Sigmoid colon (tissue), 7 donors: Measurements from ENCODE around the gene AXDND1. TPM values are rescaled to one million over a fixed set of nuclear protein-coding genes. Genes with fewer than 3 reads are reported as not detected.
"Not testable (repeated sequence)": the region's sequence is repeated elsewhere in the genome, so short reads cannot be mapped to it uniquely, and the experiment has no call there.

ENCODE experiments used
- DNase-seq: peaks from one replicate; pipeline ENCODE4 v3.0.0-alpha.2; 2019
- H3K27ac ChIP-seq, 4 donors: fragments of 200-600 bp; sonication (generic); one replicate each; pipeline ENCODE4 v1.5.1; 2016 to 2019; ENCODE audit warnings: mild to moderate bottlenecking in 1 of 4
- H3K27me3 ChIP-seq, 3 donors: fragments of 200-600 bp; sonication (generic); one replicate each; pipeline ENCODE4 v1.5.1; 2019; ENCODE audit warnings: mild to moderate bottlenecking in 1 of 3
- H3K36me3 ChIP-seq, 4 donors: fragments of 200-600 bp; sonication (generic); one replicate each; pipeline ENCODE4 v1.5.1; 2016 to 2019
- H3K4me1 ChIP-seq, 4 donors: fragments of 200-600 bp; sonication (generic); one replicate each; pipeline ENCODE4 v1.5.1; 2017 to 2019
- H3K4me3 ChIP-seq, 4 donors: fragments of 200-600 bp; sonication (generic); one replicate each; pipeline ENCODE4 v1.5.1; 2017 to 2019; ENCODE audit warnings: mild to moderate bottlenecking in 2 of 4, moderate library complexity in 1 of 4
- H3K9me3 ChIP-seq, 4 donors: fragments of 200-600 bp in 3 of 4; sonication (generic) in 3 of 4; one replicate each; pipeline versions ENCODE4 v1.5.1 to v1.6.1; 2013 to 2019
- EP300 ChIP-seq, 4 donors: sonication (generic); formaldehyde crosslinking; IDR thresholded peaks; one replicate each; pipeline ENCODE4 v1.6.1; 2017; ENCODE audit warnings: antibody characterized with exemption in 4 of 4
- POLR2A ChIP-seq, 2 donors: fragments of 450-650 bp; IDR thresholded peaks; one replicate each; pipeline ENCODE4 v1.6.1; 2016; ENCODE audit warnings: antibody characterized with exemption in 2 of 2, mild to moderate bottlenecking in 2 of 2, moderate library complexity in 2 of 2
- POLR2AphosphoS5 ChIP-seq, 4 donors: sonication (generic); formaldehyde crosslinking; IDR thresholded peaks; one replicate each; pipeline ENCODE4 v1.6.1; 2017; ENCODE audit warnings: antibody characterized with exemption in 4 of 4
- WGBS, 2 donors: extraction: QIAGEN DNeasy Blood & Tissue Kit; methylation state at CpG; one replicate each; pipeline ENCODE4 v1.1.7; 2013; 5-methylcytosine and 5-hydroxymethylcytosine counted together
- intact Hi-C: fragments of 100-400 bp; cut with DNase I; formaldehyde crosslinking; loops from one replicate; pipeline ENCODE4 v1.15.1; 2023
- polyA plus RNA-seq, 3 donors: library from polyadenylated mRNA; stranded (reverse); fragments of 200-250 nt; gene quantifications; one replicate each; pipeline ENCODE4 v1.2.3, GENCODE V29; 2013
- total RNA-seq, 4 donors: library from RNA; depleted of rRNA; stranded (reverse); fragments of >200 nt; gene quantifications; one replicate each; pipeline ENCODE4 v1.1.0, GENCODE V29; 2016
- TF ChIP-seq, protein P1 (sequence below), 4 experiments: fragments of 450-650 bp in 3 of 4; fragments of 200-600 bp in 1 of 4; IDR thresholded peaks; one replicate each; pipeline ENCODE4 v1.5.1; 2016 to 2019; ENCODE audit warnings: antibody characterized with exemption in 4 of 4, mild to moderate bottlenecking in 3 of 4, moderate library complexity in 2 of 4
- donor health status: healthy with polysubstance abuse.
- donor health status: Bipolar disorder and iron deficiency.
- donor health status: healthy.

AXDND1 gene
- total and polyA plus RNA-seq, 7 donors, result 0.14 to 19.2 (median 2.4) TPM; not detected in 1

DNA sequence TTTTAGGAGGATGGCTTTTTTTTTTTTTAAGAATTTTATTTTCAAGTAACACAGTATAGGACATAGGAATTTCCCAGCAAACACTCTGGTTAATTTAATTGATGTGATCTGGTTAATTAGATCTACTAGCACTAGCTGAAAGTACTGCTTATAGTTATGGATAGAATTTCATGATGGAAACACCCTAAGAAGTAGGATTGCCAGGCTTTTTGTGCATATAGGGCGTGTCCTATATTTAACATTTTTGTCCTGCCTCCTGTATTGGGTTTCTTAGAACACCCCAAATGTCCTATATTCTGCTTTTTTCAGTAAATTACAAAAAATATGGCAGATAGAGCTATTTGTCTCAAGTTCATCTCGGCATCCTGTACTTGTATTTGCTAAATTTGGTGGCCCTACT, 13.5 kb upstream of the AXDND1 start:
- no peak for DNase-seq
- Histone ChIP-seq H3K4me3 (no peak overlapping the region), H3K27me3 (no peaks in the 10 kb centered on the region), H3K4me1 (peaks cover 0 to 5% (median 0%) of the 10 kb centered on the region in 4 donors), H3K27ac (no peak overlapping the region), H3K36me3 (peaks cover 0 to 51% (median 4%) of the 10 kb centered on the region in 4 donors), H3K9me3 (no peaks in the 10 kb centered on the region)
- intact Hi-C loops, result no loop called here
- WGBS, 2 donors, result 96 to 98% methylated on average over 2 of the region's 2 CpGs
- TF ChIP-seq POLR2A (IDR thresholded peaks at IDR 0.05) (no peak), EP300 (IDR thresholded peaks at IDR 0.05) (no peak), POLR2AphosphoS5 (IDR thresholded peaks at IDR 0.05) (no peak)
- TF ChIP-seq, protein P1, sequence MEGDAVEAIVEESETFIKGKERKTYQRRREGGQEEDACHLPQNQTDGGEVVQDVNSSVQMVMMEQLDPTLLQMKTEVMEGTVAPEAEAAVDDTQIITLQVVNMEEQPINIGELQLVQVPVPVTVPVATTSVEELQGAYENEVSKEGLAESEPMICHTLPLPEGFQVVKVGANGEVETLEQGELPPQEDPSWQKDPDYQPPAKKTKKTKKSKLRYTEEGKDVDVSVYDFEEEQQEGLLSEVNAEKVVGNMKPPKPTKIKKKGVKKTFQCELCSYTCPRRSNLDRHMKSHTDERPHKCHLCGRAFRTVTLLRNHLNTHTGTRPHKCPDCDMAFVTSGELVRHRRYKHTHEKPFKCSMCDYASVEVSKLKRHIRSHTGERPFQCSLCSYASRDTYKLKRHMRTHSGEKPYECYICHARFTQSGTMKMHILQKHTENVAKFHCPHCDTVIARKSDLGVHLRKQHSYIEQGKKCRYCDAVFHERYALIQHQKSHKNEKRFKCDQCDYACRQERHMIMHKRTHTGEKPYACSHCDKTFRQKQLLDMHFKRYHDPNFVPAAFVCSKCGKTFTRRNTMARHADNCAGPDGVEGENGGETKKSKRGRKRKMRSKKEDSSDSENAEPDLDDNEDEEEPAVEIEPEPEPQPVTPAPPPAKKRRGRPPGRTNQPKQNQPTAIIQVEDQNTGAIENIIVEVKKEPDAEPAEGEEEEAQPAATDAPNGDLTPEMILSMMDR (IDR thresholded peaks at IDR 0.05), result no peak

DNA sequence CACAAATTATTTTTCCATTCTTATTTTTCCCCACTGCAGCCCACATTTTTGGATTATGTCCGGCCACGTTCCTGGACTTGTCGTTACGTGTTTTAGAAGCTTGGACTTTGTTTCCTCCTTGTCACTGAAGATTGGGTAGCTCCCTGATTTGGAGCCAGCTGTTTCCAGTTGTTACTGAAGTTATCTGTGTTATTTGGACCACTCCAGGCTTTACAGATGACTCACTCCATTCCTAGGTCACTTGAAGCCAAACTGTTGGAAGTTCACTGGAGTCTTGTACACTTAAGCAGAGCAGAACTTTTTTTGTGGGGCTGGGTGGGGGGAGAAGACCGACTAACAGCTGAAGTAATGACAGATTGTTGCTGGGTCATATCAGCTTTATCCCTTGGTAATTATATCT, 12.2 kb upstream of the AXDND1 start:
- Histone ChIP-seq H3K4me3 (no peak overlapping the region), H3K27me3 (no peaks in the 10 kb centered on the region), H3K36me3 (peaks cover 0 to 40% (median 4%) of the 10 kb centered on the region in 4 donors), H3K27ac (peak overlapping the region in 2 of 4 donors; percentile 2 to 5), H3K9me3 (no peaks in the 10 kb centered on the region), H3K4me1 (peaks cover 0 to 5% (median 0%) of the 10 kb centered on the region in 4 donors)
- TF ChIP-seq EP300 (IDR thresholded peaks at IDR 0.05) (no peak), POLR2AphosphoS5 (IDR thresholded peaks at IDR 0.05) (peak in 1 of 4 donors; percentile 8)
- TF ChIP-seq, protein P1 (IDR thresholded peaks at IDR 0.05), result no peak
- DNase-seq, result peak; percentile 73
- intact Hi-C loops, result no loop called here
- 82 to 88% methylated on average over 5 of the region's 5 CpGs for WGBS, 2 donors

DNA sequence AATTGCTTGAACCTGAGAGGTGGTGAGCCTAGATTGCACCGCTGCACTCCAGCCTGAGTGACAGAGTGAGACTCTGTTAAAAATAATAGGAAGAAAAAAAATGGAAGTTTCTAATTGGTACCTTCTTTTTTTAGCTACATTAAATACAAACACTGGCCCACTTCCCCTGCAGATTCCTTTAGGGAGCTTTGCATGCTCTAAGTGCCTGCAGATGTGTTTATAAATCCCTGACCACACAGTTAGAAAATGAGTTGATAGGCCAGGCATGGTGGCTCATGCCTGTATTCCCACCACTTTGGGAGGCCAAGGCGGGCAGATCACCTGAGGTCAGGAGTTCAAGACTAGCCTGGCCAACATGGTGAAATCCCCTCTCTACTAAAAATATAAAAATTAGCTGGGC, 4.1 kb upstream of the AXDND1 start:
- intact Hi-C loops, result loop anchor here (10.0 kb wide), 3 partner anchors 137 to 827 kb away; partner anchors contain the start of gene ABL2
- H3K27me3 ChIP-seq, DNase-seq, H3K4me3 ChIP-seq, H3K27ac ChIP-seq, H3K36me3 ChIP-seq, H3K9me3 ChIP-seq: not testable (repeated sequence)
- peaks cover 0 to 11% (median 4%) of the 10 kb centered on the region in 4 donors for H3K4me1 ChIP-seq
- 86 to 90% methylated on average over 2 of the region's 2 CpGs for WGBS, 2 donors

DNA sequence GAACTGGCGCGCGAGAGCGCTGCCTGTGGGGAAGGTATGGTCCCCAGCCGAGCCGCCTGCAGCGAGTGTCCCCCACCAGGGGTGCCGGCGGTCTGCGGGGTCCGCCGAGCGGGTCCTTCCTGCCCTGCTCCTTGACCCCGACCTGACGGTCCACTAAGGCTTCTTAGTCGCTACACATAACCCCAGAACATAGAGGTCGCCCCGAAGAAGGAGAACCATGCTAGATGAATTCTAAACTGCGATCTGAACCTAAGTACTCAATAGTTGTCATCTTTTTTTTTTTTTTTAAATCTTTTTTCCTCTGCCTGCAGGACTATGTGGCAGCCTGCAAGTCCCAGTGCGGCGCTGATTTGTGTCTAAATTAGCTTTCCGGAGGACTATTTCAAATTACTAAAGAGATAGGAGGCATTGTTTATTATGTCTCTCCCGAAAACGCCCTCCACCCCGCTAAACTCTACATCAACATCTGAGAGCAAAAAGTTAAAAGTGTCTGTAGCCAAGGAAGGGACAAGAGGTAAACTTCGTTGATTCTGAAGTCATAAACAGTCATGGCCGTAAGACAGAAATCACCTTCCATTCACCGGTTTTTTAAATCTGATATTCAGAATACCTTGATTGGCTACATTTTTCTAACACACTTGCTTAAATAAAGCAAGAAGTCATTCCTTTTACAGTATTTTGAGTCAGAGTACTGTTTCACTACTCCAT, 476 bp downstream of the AXDND1 start:
- intact Hi-C loops, result loop anchor here (10.0 kb wide), 3 partner anchors 141 to 831 kb away; partner anchors contain the start of gene ABL2
- WGBS, 2 donors, result 1 to 2% methylated on average over 28 of the region's 28 CpGs
- no peak for DNase-seq

DNA sequence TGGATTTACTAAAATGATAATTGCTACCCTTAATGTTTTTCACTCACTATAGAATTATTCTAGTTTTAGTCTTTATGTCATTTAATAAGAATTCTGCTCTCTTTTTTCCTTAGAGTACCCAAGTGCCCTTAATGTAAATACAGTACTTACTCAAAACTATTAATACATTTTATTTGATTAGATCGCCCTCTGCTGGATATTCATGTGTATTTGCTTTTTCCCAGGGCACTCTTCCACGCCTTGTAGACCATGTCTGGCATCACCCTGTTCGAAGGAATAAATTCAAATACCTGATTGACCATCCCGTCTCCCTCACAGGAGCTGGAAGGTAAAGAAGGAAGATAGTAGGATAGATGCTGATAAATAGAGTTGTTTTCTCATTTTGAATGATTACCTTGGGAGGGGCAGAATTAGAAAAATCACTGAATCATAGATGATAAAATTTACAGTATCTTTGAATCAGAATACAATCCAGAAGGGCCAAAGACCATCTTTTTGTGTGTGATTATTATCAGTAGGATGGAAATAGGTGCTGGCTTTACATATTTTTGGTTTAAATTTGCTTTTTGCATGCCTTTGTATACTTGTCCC, 4.1 kb downstream of the AXDND1 start:
- 1 to 6% methylated on average over 4 of the region's 4 CpGs for WGBS, 2 donors

More for the DNA sequence above, 476 bp downstream of the AXDND1 start:
- no peaks in the 10 kb centered on the region for H3K27me3 ChIP-seq
- H3K9me3 ChIP-seq, result no peaks in the 10 kb centered on the region
- TF ChIP-seq EP300 (IDR thresholded peaks at IDR 0.05) (no peak), POLR2AphosphoS5 (IDR thresholded peaks at IDR 0.05) (no peak), POLR2A (IDR thresholded peaks at IDR 0.05) (peak in 1 of 2 donors; percentile 1)
- TF ChIP-seq, protein P1 (IDR thresholded peaks at IDR 0.05), result no peak
- peak overlapping the region; percentile 56 to 69 (median 64) for H3K4me3 ChIP-seq
- peaks cover 0 to 11% (median 4%) of the 10 kb centered on the region in 4 donors for H3K4me1 ChIP-seq
- H3K36me3 ChIP-seq, result no peaks in the 10 kb centered on the region
- peak overlapping the region; percentile 85 to 87 (median 86) for H3K27ac ChIP-seq

More for the DNA sequence above, 4.1 kb downstream of the AXDND1 start:
- Histone ChIP-seq H3K9me3 (no peaks in the 10 kb centered on the region), H3K4me3 (no peak overlapping the region), H3K4me1 (peaks cover 0 to 9% (median 4%) of the 10 kb centered on the region in 4 donors), H3K36me3 (no peaks in the 10 kb centered on the region), H3K27ac (no peak overlapping the region), H3K27me3 (no peaks in the 10 kb centered on the region)
- no peak for TF ChIP-seq EP300 (IDR thresholded peaks at IDR 0.05)
- TF ChIP-seq POLR2A (IDR thresholded peaks at IDR 0.05), result no peak
- TF ChIP-seq, protein P1 (IDR thresholded peaks at IDR 0.05), result peak; percentile 41 to 75 (median 60)
- no peak for DNase-seq
- intact Hi-C loops, result loop anchor here (1.0 to 10.0 kb wide), 5 partner anchors 145 to 835 kb away; partner anchors contain the start of gene ABL2
